ENCODE data around the gene NR1I2.

Gene NR1I2

GRCh38 chr3:119769394-119770149, 12.3 kb upstream of the NR1I2 start:
- DNase-seq (ENCODE audit: low read depth, low spot score) = no peak
- H3K9ac ChIP-seq (ENCODE audit: insufficient read length) = no peak overlapping the region
- no peaks in the 10 kb centered on the region for H3K9me3 ChIP-seq (ENCODE audit: low read depth, low read length)
- no peaks in the 10 kb centered on the region for H3K36me3 ChIP-seq (ENCODE audit: insufficient read depth, low read length)
- no peak for TF ChIP-seq EZH2 (IDR thresholded peaks at IDR 0.05)
- TF ChIP-seq POLR2AphosphoS5 (IDR thresholded peaks at IDR 0.05; ENCODE audit: borderline replicate concordance, low read depth, low read length) = no peak
- TF ChIP-seq FOXP2 (optimal IDR thresholded peaks at IDR 0.05; ENCODE audit: control extremely low read depth, extremely low read length, insufficient read depth) = no peak
- H3K27ac ChIP-seq = no peak overlapping the region
- H3K4me3 ChIP-seq = no peak overlapping the region

- H3K27ac ChIP-seq = no peak overlapping the region
- H3K9ac ChIP-seq (ENCODE audit: insufficient read length) = no peak overlapping the region
- DNase-seq (ENCODE audit: low read depth, low spot score) = no peak
- no peak overlapping the region for H3K4me3 ChIP-seq
- no peaks in the 10 kb centered on the region for H3K9me3 ChIP-seq (ENCODE audit: low read depth, low read length)
- TF ChIP-seq FOXP2 (optimal IDR thresholded peaks at IDR 0.05; ENCODE audit: control extremely low read depth, extremely low read length, insufficient read depth) (no peak), POLR2AphosphoS5 (IDR thresholded peaks at IDR 0.05; ENCODE audit: borderline replicate concordance, low read depth, low read length) (no peak), EZH2 (IDR thresholded peaks at IDR 0.05) (no peak)
- H3K36me3 ChIP-seq (ENCODE audit: insufficient read depth, low read length) = no peaks in the 10 kb centered on the region
Measured at GRCh38 chr3:119774444-119774843, 7.5 kb upstream of the NR1I2 start.

DNA sequence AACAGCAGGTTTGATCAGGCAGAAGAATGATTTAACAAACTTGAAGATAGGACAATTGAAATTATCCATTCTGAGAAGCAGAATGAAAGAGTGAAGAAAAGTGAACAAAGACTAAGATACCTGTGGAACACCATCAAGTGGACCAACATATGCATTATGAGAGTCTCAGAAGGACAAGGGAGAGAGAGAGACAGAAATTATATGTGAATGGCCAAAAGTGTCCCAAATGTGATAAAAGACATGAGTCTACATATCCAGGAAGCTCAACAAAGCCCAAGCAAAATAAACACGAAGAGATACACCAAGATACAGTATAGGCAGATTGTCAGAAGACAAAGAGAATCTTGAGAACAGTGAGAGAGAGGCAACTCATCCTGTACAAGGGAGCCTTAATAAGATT, 5.6 kb upstream of the NR1I2 start:
- Histone ChIP-seq H3K27ac (no peak overlapping the region), H3K9me3 (ENCODE audit: low read depth, low read length) (no peaks in the 10 kb centered on the region), H3K9ac (ENCODE audit: insufficient read length) (no peak overlapping the region), H3K36me3 (ENCODE audit: insufficient read depth, low read length) (no peaks in the 10 kb centered on the region), H3K4me3 (no peak overlapping the region)
- no peak for TF ChIP-seq FOXP2 (optimal IDR thresholded peaks at IDR 0.05; ENCODE audit: control extremely low read depth, extremely low read length, insufficient read depth)
- no peak for TF ChIP-seq POLR2AphosphoS5 (IDR thresholded peaks at IDR 0.05; ENCODE audit: borderline replicate concordance, low read depth, low read length)
- TF ChIP-seq EZH2 (IDR thresholded peaks at IDR 0.05) = no peak
- DNase-seq (ENCODE audit: low read depth, low spot score) = no peak

GRCh38 chr3:119778176-119778575, 3.7 kb upstream of the NR1I2 start:
- Histone ChIP-seq H3K4me3 (no peak overlapping the region), H3K9me3 (ENCODE audit: low read depth, low read length) (no peaks in the 10 kb centered on the region), H3K9ac (ENCODE audit: insufficient read length) (no peak overlapping the region), H3K36me3 (ENCODE audit: insufficient read depth, low read length) (no peaks in the 10 kb centered on the region), H3K27ac (no peak overlapping the region)
- DNase-seq (ENCODE audit: low read depth, low spot score) = no peak
- TF ChIP-seq POLR2AphosphoS5 (IDR thresholded peaks at IDR 0.05; ENCODE audit: borderline replicate concordance, low read depth, low read length) (no peak), EZH2 (IDR thresholded peaks at IDR 0.05) (no peak), FOXP2 (optimal IDR thresholded peaks at IDR 0.05; ENCODE audit: control extremely low read depth, extremely low read length, insufficient read depth) (no peak)

DNA sequence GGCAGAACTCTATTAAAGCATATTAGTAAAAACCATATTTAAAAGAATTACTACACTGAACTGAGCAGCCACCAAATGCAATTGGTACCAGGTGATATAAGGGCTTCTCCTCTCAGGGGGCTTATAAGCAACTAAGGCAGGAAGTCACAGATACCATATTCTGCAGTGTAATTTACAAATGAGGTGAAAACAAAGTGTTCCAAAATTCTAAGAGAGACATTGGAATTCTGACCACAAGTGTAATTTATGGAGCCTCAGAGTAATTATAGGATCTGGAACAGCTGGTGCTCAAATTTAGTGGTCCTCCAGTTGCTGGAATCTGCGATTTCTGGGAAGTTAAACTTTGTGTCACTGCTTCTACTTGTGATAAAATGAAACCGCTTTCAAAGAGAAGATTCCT, 3.1 kb upstream of the NR1I2 start:
- no peak overlapping the region for H3K27ac ChIP-seq
- DNase-seq (ENCODE audit: low read depth, low spot score) = no peak
- no peak overlapping the region for H3K4me3 ChIP-seq
- H3K36me3 ChIP-seq (ENCODE audit: insufficient read depth, low read length) = no peaks in the 10 kb centered on the region
- no peak for TF ChIP-seq EZH2 (IDR thresholded peaks at IDR 0.05)
- TF ChIP-seq POLR2AphosphoS5 (IDR thresholded peaks at IDR 0.05; ENCODE audit: borderline replicate concordance, low read depth, low read length) = no peak
- no peak for TF ChIP-seq FOXP2 (optimal IDR thresholded peaks at IDR 0.05; ENCODE audit: control extremely low read depth, extremely low read length, insufficient read depth)
- H3K9ac ChIP-seq (ENCODE audit: insufficient read length) = no peak overlapping the region
- no peaks in the 10 kb centered on the region for H3K9me3 ChIP-seq (ENCODE audit: low read depth, low read length)

- Histone ChIP-seq H3K9me3 (ENCODE audit: low read depth, low read length) (no peaks in the 10 kb centered on the region), H3K4me3 (no peak overlapping the region), H3K36me3 (ENCODE audit: insufficient read depth, low read length) (no peaks in the 10 kb centered on the region), H3K9ac (ENCODE audit: insufficient read length) (no peak overlapping the region), H3K27ac (no peak overlapping the region)
- no peak for DNase-seq (ENCODE audit: low read depth, low spot score)
- no peak for TF ChIP-seq FOXP2 (optimal IDR thresholded peaks at IDR 0.05; ENCODE audit: control extremely low read depth, extremely low read length, insufficient read depth)
- no peak for TF ChIP-seq POLR2AphosphoS5 (IDR thresholded peaks at IDR 0.05; ENCODE audit: borderline replicate concordance, low read depth, low read length)
- no peak for TF ChIP-seq EZH2 (IDR thresholded peaks at IDR 0.05)
Measured at GRCh38 chr3:119779731-119780383, 2.0 kb upstream of the NR1I2 start.

- Histone ChIP-seq H3K4me3 (no peak overlapping the region), H3K27ac (no peak overlapping the region), H3K9ac (ENCODE audit: insufficient read length) (no peak overlapping the region), H3K36me3 (ENCODE audit: insufficient read depth, low read length) (no peaks in the 10 kb centered on the region), H3K9me3 (ENCODE audit: low read depth, low read length) (no peaks in the 10 kb centered on the region)
- TF ChIP-seq POLR2AphosphoS5 (IDR thresholded peaks at IDR 0.05; ENCODE audit: borderline replicate concordance, low read depth, low read length) (no peak), EZH2 (IDR thresholded peaks at IDR 0.05) (no peak), FOXP2 (optimal IDR thresholded peaks at IDR 0.05; ENCODE audit: control extremely low read depth, extremely low read length, insufficient read depth) (no peak)
- DNase-seq (ENCODE audit: low read depth, low spot score) = no peak
Measured at GRCh38 chr3:119782460-119782859, 559 bp downstream of the NR1I2 start.

DNA sequence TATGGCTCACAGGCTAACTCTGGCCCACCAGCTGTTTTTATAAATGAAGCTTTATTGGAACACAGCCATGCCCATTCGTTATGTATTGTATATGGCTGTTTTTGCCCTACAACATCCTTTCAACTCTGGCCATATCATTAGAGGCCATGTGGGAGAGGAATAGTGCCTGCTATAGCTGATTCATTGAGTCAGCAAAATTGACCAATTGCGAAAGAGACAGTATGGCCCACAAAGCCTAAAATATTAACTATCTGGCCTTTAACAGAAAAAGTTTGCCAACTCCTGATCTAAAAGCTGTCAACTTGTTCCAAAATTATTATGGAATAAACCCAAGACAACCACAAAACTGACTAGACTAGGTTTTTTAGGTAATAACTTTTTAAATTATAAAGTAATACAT, 1.4 kb downstream of the NR1I2 start:
- Histone ChIP-seq H3K9ac (ENCODE audit: insufficient read length) (no peak overlapping the region), H3K27ac (no peak overlapping the region), H3K4me3 (no peak overlapping the region), H3K36me3 (ENCODE audit: insufficient read depth, low read length) (no peaks in the 10 kb centered on the region), H3K9me3 (ENCODE audit: low read depth, low read length) (no peaks in the 10 kb centered on the region)
- TF ChIP-seq POLR2AphosphoS5 (IDR thresholded peaks at IDR 0.05; ENCODE audit: borderline replicate concordance, low read depth, low read length) (no peak), EZH2 (IDR thresholded peaks at IDR 0.05) (no peak), FOXP2 (optimal IDR thresholded peaks at IDR 0.05; ENCODE audit: control extremely low read depth, extremely low read length, insufficient read depth) (no peak)
- no peak for DNase-seq (ENCODE audit: low read depth, low spot score)
